GM23338 (cell line): ENCODE measurements around the gene ENDOU.

Experiments used
- CREB1 ChIP-seq: fragments of 250-450 bp; sonication (Bioruptor Pico); IDR thresholded peaks from 2 replicates; pipeline ENCODE4 v1.5.0; 2020; ENCODE audit warnings: low read depth, mild to moderate bottlenecking, moderate library complexity
- CTCF ChIP-seq, 2 experiments: fragments of 200-600 bp in 1 of 2; sonication (generic) in 1 of 2; conservative IDR thresholded peaks; 2 replicates each; pipeline versions ENCODE4 v1.5.1 to v1.6.1; 2016 to 2017; ENCODE audit warnings: antibody characterized with exemption in 2 of 2, low read depth in 2 of 2, mild to moderate bottlenecking in 2 of 2, moderate library complexity in 1 of 2
- ETS1 ChIP-seq: IDR thresholded peaks from 2 replicates; pipeline ENCODE4 v1.6.1; 2016; ENCODE audit warnings: antibody characterized with exemption
- EZH2 ChIP-seq: fragments of 200-600 bp; sonication (generic); IDR thresholded peaks from one replicate; pipeline ENCODE4 v1.8.0; 2017; ENCODE audit warnings: antibody characterized with exemption, mild to moderate bottlenecking, low read depth; ENCODE audit not compliant: unreplicated experiment
- EZH2phosphoT487 ChIP-seq: fragments of 200-600 bp; sonication (generic); IDR thresholded peaks from one replicate; pipeline ENCODE4 v1.8.1; 2018; ENCODE audit warnings: antibody characterized with exemption; ENCODE audit not compliant: unreplicated experiment
- JUNB ChIP-seq: IDR thresholded peaks from one replicate; pipeline ENCODE4 v1.6.1; 2016; ENCODE audit warnings: antibody characterized with exemption; ENCODE audit not compliant: unreplicated experiment
- NANOG ChIP-seq: IDR thresholded peaks from 2 replicates; pipeline ENCODE4 v1.6.1; 2016; ENCODE audit warnings: antibody characterized with exemption, borderline replicate concordance
- POLR2AphosphoS5 ChIP-seq: IDR thresholded peaks from 2 replicates; pipeline ENCODE4 v1.6.1; 2016; ENCODE audit warnings: antibody characterized with exemption, low read depth
- REST ChIP-seq: IDR thresholded peaks from one replicate; pipeline ENCODE4 v1.6.1; 2018; ENCODE audit warnings: antibody characterized with exemption; ENCODE audit not compliant: unreplicated experiment
- STAT1 ChIP-seq: IDR thresholded peaks from one replicate; pipeline ENCODE4 v1.6.1; 2016; ENCODE audit warnings: antibody characterized with exemption; ENCODE audit not compliant: unreplicated experiment
- ZNF114 ChIP-seq: fragments of 250-450 bp; sonication (Bioruptor Pico); IDR thresholded peaks from 2 replicates; pipeline ENCODE4 v1.5.0; 2020; ENCODE audit warnings: mild to moderate bottlenecking, moderate library complexity
- ZNF331 ChIP-seq: fragments of 250-450 bp; sonication (Bioruptor Pico); IDR thresholded peaks from 2 replicates; pipeline ENCODE4 v1.5.0; 2020; ENCODE audit warnings: low read depth, mild to moderate bottlenecking, moderate library complexity
- ZNF462 ChIP-seq: fragments of 250-450 bp; sonication (Bioruptor Pico); IDR thresholded peaks from 2 replicates; pipeline ENCODE4 v1.5.0; 2020; ENCODE audit warnings: mild to moderate bottlenecking, moderate library complexity

GRCh38 chr12:47689215-47689614, 36.1 kb downstream of the ENDOU start:
- TF ChIP-seq CTCF (conservative IDR thresholded peaks at IDR 0.05; ENCODE audit: low read depth in 2 of 2), result no peak
- no peak for TF ChIP-seq POLR2AphosphoS5
- TF ChIP-seq EZH2, result no peak
- no peak for TF ChIP-seq JUNB
- TF ChIP-seq CREB1 (CRISPR knock-in tag), result no peak
- no peak for TF ChIP-seq ETS1
- no peak for TF ChIP-seq ZNF331 (CRISPR knock-in tag)
- no peak for TF ChIP-seq REST
- no peak for TF ChIP-seq STAT1
- TF ChIP-seq EZH2phosphoT487, result no peak
- TF ChIP-seq ZNF462 (CRISPR knock-in tag), result no peak
- no peak for TF ChIP-seq ZNF114
- no peak for TF ChIP-seq NANOG
